ENCODE measurements around the gene KCNQ1OT1.

KCNQ1OT1 gene

DNA sequence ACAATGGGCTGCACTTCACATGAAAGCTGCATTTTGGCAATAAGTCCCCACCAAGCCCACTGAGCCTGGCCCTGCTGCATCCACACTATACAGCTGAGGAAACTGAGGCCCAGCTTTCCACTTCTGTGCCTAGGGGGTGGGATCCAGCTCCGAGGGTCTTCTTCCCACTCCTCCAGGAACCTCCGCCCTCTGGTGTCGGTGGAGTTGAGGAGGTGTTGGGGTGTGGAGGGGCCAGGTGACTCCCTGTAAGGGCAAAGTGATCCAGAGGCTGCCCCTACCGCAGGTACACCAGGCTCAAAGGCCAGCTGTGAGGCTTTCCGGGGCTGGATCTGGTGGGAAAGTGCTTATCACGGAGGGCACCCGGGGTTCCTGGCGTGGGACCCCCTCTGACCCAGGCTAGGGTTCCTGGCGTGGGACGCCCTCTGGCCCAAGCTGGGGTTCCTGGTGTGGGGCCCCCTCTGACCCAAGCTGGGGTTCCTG, 130.0 kb downstream of the KCNQ1OT1 start:
- Histone ChIP-seq H3K4me1 (ENCODE audit: control insufficient read depth in 1 of 2, insufficient read depth in 1 of 2, low read depth in 1 of 2, low read length in 1 of 2) (no peaks in the 10 kb centered on the region), H3K36me3 (peaks cover 33% of the 10 kb centered on the region), H3K27ac (no peak overlapping the region), H3K4me3 (ENCODE audit: low read depth in 1 of 2, low read length in 1 of 2) (no peak overlapping the region), H3K9me3 (no peaks in the 10 kb centered on the region), H3K27me3 (no peaks in the 10 kb centered on the region)
- TF ChIP-seq CTCF (IDR thresholded peaks at IDR 0.05), result no peak

DNA sequence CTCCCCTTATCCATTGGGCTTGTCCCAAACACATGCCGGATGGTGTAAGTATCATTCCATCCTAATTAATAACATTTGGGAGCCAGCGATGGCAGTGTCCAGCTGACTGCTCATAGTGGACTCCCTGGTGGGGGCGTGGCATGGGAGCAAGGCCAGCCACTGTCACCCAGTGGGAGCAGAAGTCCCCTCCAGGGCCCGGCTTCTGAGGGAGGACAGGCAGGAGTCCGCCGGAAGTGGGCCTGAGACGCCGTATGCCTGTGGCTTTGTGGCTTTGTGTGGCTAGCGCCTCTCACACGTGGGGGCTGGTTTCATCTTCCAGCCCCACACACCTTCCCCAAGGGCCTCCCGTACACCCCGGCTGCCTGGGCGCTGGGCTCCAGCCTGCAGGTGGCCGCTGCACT, 130.5 kb downstream of the KCNQ1OT1 start:
- no peak overlapping the region for H3K27ac ChIP-seq
- H3K4me1 ChIP-seq (ENCODE audit: control insufficient read depth in 1 of 2, insufficient read depth in 1 of 2, low read depth in 1 of 2, low read length in 1 of 2), result no peaks in the 10 kb centered on the region
- no peaks in the 10 kb centered on the region for H3K9me3 ChIP-seq
- no peaks in the 10 kb centered on the region for H3K27me3 ChIP-seq
- H3K4me3 ChIP-seq (ENCODE audit: low read depth in 1 of 2, low read length in 1 of 2), result no peak overlapping the region
- peaks cover 31% of the 10 kb centered on the region for H3K36me3 ChIP-seq
- no peak for TF ChIP-seq CTCF (IDR thresholded peaks at IDR 0.05)

GRCh38 chr11:2567026-2567671, 132.6 kb downstream of the KCNQ1OT1 start:
- H3K9me3 ChIP-seq, result no peaks in the 10 kb centered on the region
- H3K4me1 ChIP-seq (ENCODE audit: control insufficient read depth in 1 of 2, insufficient read depth in 1 of 2, low read depth in 1 of 2, low read length in 1 of 2), result no peaks in the 10 kb centered on the region
- no peak for TF ChIP-seq CTCF (IDR thresholded peaks at IDR 0.05)
- no peak overlapping the region for H3K4me3 ChIP-seq (ENCODE audit: low read depth in 1 of 2, low read length in 1 of 2)
- no peak overlapping the region for H3K27ac ChIP-seq
- H3K27me3 ChIP-seq, result no peaks in the 10 kb centered on the region
- H3K36me3 ChIP-seq, result peaks cover 10% of the 10 kb centered on the region

DNA sequence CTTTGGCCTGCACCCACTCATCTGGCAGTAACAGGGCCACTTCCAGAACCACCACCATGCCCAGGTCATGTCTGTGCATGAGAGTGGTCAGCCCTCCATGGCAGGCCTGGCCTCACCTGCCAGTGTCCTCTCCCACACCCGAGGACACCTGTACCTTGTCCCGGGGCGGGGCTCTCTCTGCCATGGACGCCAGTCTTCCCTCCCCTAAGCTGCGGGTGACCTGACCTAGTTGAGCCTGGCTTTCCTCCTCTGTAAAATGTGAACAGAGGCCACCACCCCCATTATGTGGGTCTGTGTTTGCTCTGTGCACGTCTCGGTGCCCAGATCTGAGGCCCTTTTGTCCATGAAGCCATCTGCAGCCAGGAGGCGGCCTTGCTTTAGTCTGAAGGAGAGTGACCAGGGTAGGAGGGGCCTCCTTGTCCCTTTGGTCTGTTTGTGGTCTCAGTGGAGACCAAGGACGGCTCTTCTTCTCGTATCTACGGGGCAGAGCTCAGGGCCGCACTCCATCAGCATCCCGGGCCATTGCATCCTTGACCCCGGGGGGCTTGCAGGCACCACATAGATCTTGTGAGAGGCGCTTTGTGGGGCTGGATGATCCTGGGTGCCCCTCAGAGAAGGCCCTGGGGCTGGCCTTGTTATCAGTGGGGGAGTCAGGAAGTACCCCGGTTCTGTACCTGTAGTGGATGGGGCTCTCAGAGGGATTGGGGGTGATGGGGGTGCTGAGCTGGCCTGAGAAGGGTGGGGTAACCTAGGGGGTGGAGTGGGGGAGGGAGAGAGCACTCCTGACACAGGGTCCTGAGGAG, 133.4 kb downstream of the KCNQ1OT1 start:
- H3K27ac ChIP-seq, result no peak overlapping the region
- peaks cover 4% of the 10 kb centered on the region for H3K36me3 ChIP-seq
- no peak for TF ChIP-seq CTCF (IDR thresholded peaks at IDR 0.05)
- no peaks in the 10 kb centered on the region for H3K27me3 ChIP-seq
- no peaks in the 10 kb centered on the region for H3K9me3 ChIP-seq
- H3K4me1 ChIP-seq (ENCODE audit: control insufficient read depth in 1 of 2, insufficient read depth in 1 of 2, low read depth in 1 of 2, low read length in 1 of 2), result no peaks in the 10 kb centered on the region
- H3K4me3 ChIP-seq (ENCODE audit: low read depth in 1 of 2, low read length in 1 of 2), result no peak overlapping the region

DNA sequence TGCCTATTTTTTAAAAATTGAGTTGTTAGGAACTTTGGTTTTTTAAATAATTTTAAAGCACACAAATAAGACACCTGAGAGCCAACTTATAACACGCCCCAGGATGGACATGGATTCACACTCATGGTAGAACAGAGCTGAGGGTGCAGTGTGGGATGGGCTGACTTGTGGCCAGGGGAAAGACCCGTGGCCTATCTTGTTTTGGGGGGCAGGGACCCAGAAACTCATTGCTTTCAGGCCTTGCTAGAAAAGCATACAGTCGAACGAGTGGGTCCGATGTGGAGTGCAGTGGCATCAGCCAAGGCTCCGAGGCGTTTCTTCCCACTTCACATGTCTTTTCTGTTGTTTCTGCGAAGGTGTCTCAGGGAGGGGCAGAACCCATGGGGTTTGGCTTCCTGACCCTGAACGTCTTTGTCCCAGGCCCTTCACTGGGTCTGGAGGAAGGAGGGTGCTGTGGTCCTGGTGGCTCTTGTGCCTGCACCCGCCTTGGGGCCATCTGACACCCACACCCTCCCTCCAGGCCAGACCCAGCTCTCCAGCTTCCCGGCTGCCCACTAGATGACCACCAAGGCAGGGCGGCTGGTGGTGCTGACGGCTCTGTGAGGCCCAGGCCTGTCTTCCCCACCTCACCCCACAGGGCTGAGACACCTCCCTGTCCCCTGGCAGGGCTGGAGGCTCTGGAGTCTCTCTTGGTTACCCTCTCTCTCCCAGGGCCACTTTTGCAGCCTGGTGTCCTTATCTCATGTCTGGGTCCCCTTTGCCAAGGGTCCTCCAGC, 134.2 kb downstream of the KCNQ1OT1 start:
- Histone ChIP-seq H3K36me3 (no peaks in the 10 kb centered on the region), H3K27ac (no peak overlapping the region), H3K4me3 (ENCODE audit: low read depth in 1 of 2, low read length in 1 of 2) (no peak overlapping the region), H3K27me3 (no peaks in the 10 kb centered on the region), H3K9me3 (no peaks in the 10 kb centered on the region), H3K4me1 (ENCODE audit: control insufficient read depth in 1 of 2, insufficient read depth in 1 of 2, low read depth in 1 of 2, low read length in 1 of 2) (peaks cover 0 to 4% of the 10 kb centered on the region in 2 experiments)
- TF ChIP-seq CTCF (IDR thresholded peaks at IDR 0.05), result no peak
